HCT116 (cell line): ENCODE data around the gene ITGB1. TPM values are rescaled to one million over a fixed set of nuclear protein-coding genes. Genes with fewer than 3 reads are reported as not detected.

Experiments used
- ATAC-seq: fragments of 200-7000 bp; cut with Tn5 transposase; 2 replicates; pipeline ENCODE4 v1.9.1; 2020; ENCODE audit warnings: mild to moderate bottlenecking, moderate library complexity
- BruUV-seq: library from RNA; stranded (reverse); fragments of 400-500 nt; replicated peaks from 2 replicates; lab custom pipeline; 2021; lab: Mats Ljungman, UMichigan
- CTCF ChIA-PET: fragments of 300-600 bp; sonication (Branson Sonifier 250); formaldehyde crosslinking; loops from one replicate; lab custom pipeline; 2021; ENCODE audit warnings: antibody characterized with exemption; lab: Charles Lee
- POLR2A ChIA-PET: fragments of 300-600, 350-600 bp; sonication (Branson Sonifier 250); formaldehyde crosslinking; loops from one replicate; lab custom pipeline; 2021; ENCODE audit warnings: antibody characterized with exemption; lab: Charles Lee
- RAD21 ChIA-PET, 2 experiments: fragments of 300-600 bp; sonication (Branson Sonifier 250); formaldehyde crosslinking; loops; one replicate each; lab custom pipeline; 2023; ENCODE audit warnings: low total read pairs in 2 of 2; ENCODE audit not compliant: uncharacterized antibody in 2 of 2, unreplicated experiment in 2 of 2, low non-redundant PET in 1 of 2; lab: Charles Lee
- DNase-seq: peaks from one replicate; pipeline ENCODE4 v3.0.0-alpha.2; 2010; ENCODE audit warnings: low read depth, low spot score
- H2AFZ ChIP-seq: fragments of 200-600 bp; shearing (Covaris generic), sonication (generic); 2 replicates; pipeline ENCODE4 v1.6.1; 2017; ENCODE audit warnings: low read depth, mixed run types, mixed read lengths, antibody characterized with exemption, low read length; ENCODE audit not compliant: poor library complexity, severe bottlenecking
- H3K27ac ChIP-seq: 2 replicates; pipeline ENCODE4 v1.5.1; 2012; ENCODE audit warnings: low read depth, low read length
- H3K27me3 ChIP-seq: fragments of 200-600 bp; sonication (generic); 2 replicates; pipeline ENCODE4 v1.6.1; 2016; ENCODE audit warnings: mixed run types, low read length, mixed read lengths; ENCODE audit not compliant: insufficient read depth
- H3K36me3 ChIP-seq, 2 experiments: fragments of 200-500 bp in 1 of 2; fragments of 200-600 bp in 1 of 2; sonication (Bioruptor generic) in 1 of 2; sonication (generic) in 1 of 2; 2 replicates each; pipeline versions ENCODE4 v1.5.1 to v1.6.1; 2014 to 2016; ENCODE audit warnings: low read length in 2 of 2, inconsistent platforms in 1 of 2, mixed read lengths in 1 of 2, mixed run types in 1 of 2; ENCODE audit not compliant: insufficient read depth in 2 of 2, control insufficient read depth in 1 of 2
- H3K4me1 ChIP-seq, 2 experiments: fragments of 200-600 bp in 1 of 2; sonication (generic) in 1 of 2; 2 replicates each; pipeline versions ENCODE4 v1.5.1 to v1.6.1; 2012 to 2017; ENCODE audit warnings: low read length in 2 of 2, inconsistent platforms in 1 of 2, mild to moderate bottlenecking in 1 of 2, mixed read lengths in 1 of 2, mixed run types in 1 of 2, moderate library complexity in 1 of 2; ENCODE audit not compliant: insufficient read depth in 2 of 2, control insufficient read depth in 1 of 2
- H3K4me2 ChIP-seq: fragments of 200-600 bp; sonication (generic); 2 replicates; pipeline ENCODE4 v1.6.1; 2017; ENCODE audit warnings: mixed run types, low read length, mixed read lengths
- H3K4me3 ChIP-seq, 2 experiments: fragments of 200-600 bp in 1 of 2; sonication (generic) in 1 of 2; replicated peaks in 1 of 2; 2 replicates each; pipeline ENCODE4 v1.5.1; 2011 to 2016; ENCODE audit warnings: low read length in 2 of 2, control low read depth in 1 of 2, low read depth in 1 of 2, mild to moderate bottlenecking in 1 of 2, mixed read lengths in 1 of 2, mixed run types in 1 of 2
- H3K79me2 ChIP-seq: fragments of 200-600 bp; sonication (generic); 2 replicates; pipeline ENCODE4 v1.6.1; 2017; ENCODE audit warnings: mild to moderate bottlenecking, mixed run types, low read length, moderate library complexity, mixed read lengths; ENCODE audit not compliant: insufficient read depth
- H3K9ac ChIP-seq: fragments of 200-600 bp; sonication (generic); 2 replicates; pipeline ENCODE4 v1.6.1; 2016; ENCODE audit warnings: low read length, mixed read lengths
- H3K9me2 ChIP-seq: fragments of 200-600 bp; sonication (generic), shearing (Covaris generic); 2 replicates; pipeline ENCODE4 v1.6.1; 2017; ENCODE audit warnings: mixed run types, mild to moderate bottlenecking, moderate library complexity; ENCODE audit not compliant: insufficient read depth
- H3K9me3 ChIP-seq, 2 experiments: fragments of 200-500 bp in 1 of 2; fragments of 200-600 bp in 1 of 2; sonication (Bioruptor generic) in 1 of 2; sonication (generic) in 1 of 2; 2 replicates each; pipeline ENCODE4 v1.6.1; 2014 to 2017; ENCODE audit warnings: low read length in 2 of 2, mixed read lengths in 2 of 2, inconsistent platforms in 1 of 2, low read depth in 1 of 2, mild to moderate bottlenecking in 1 of 2, mixed run types in 1 of 2, moderate library complexity in 1 of 2; ENCODE audit not compliant: control insufficient read depth in 1 of 2, insufficient read depth in 1 of 2
- H4K20me1 ChIP-seq: fragments of 200-600 bp; sonication (generic), shearing (Covaris generic); 2 replicates; pipeline ENCODE4 v1.6.1; 2017; ENCODE audit warnings: mixed run types, mild to moderate bottlenecking, moderate library complexity; ENCODE audit not compliant: insufficient read depth
- CBX3 ChIP-seq: IDR thresholded peaks from 2 replicates; pipeline ENCODE4 v1.6.1; 2012; ENCODE audit warnings: low read depth
- CEBPB ChIP-seq: IDR thresholded peaks from 2 replicates; pipeline ENCODE4 v1.6.1; 2012; ENCODE audit warnings: low read depth
- CTCF ChIP-seq, 3 experiments: fragments of 200-600 bp in 1 of 3; sonication (generic) in 1 of 3; IDR thresholded peaks in 2 of 3; conservative IDR thresholded peaks in 1 of 3; 2 replicates each; pipeline ENCODE4 v1.5.1; 2012 to 2017; ENCODE audit warnings: low read depth in 2 of 3, low read length in 2 of 3, antibody characterized with exemption in 1 of 3, borderline replicate concordance in 1 of 3, control low read depth in 1 of 3, mild to moderate bottlenecking in 1 of 3, mixed read lengths in 1 of 3, mixed run types in 1 of 3, moderate library complexity in 1 of 3; ENCODE audit not compliant: insufficient read depth in 1 of 3
- EGR1 ChIP-seq: IDR thresholded peaks from 2 replicates; pipeline ENCODE4 v1.6.1; 2012; ENCODE audit warnings: low read depth
- ELF1 ChIP-seq: IDR thresholded peaks from 2 replicates; pipeline ENCODE4 v1.6.1; 2012; ENCODE audit warnings: low read depth, borderline replicate concordance
- EZH2 ChIP-seq: fragments of 200-600 bp; sonication (generic); IDR thresholded peaks from 2 replicates; pipeline ENCODE4 v1.6.1; 2017; ENCODE audit warnings: antibody characterized with exemption, mixed run types
- EZH2phosphoT487 ChIP-seq: fragments of 200-600 bp; IDR thresholded peaks from 2 replicates; pipeline ENCODE4 v1.6.1; 2018; ENCODE audit warnings: antibody characterized with exemption, borderline replicate concordance
- FOSL1 ChIP-seq: IDR thresholded peaks from 2 replicates; pipeline ENCODE4 v1.6.1; 2012; ENCODE audit warnings: low read depth
- JUND ChIP-seq: IDR thresholded peaks from 2 replicates; pipeline ENCODE4 v1.6.1; 2012
- POLR2A ChIP-seq: IDR thresholded peaks from 2 replicates; pipeline ENCODE4 v1.7.0; 2011; ENCODE audit warnings: borderline replicate concordance; ENCODE audit not compliant: insufficient read depth, insufficient read length; ENCODE audit errors: extremely low read depth
- POLR2AphosphoS5 ChIP-seq: IDR thresholded peaks from 2 replicates; pipeline ENCODE4 v1.6.1; 2011; ENCODE audit warnings: mild to moderate bottlenecking, low read depth, low read length, moderate library complexity
- RAD21 ChIP-seq: IDR thresholded peaks from 2 replicates; pipeline ENCODE4 v1.6.1; 2012; ENCODE audit warnings: low read depth, mild to moderate bottlenecking
- SIN3A ChIP-seq: IDR thresholded peaks from 2 replicates; pipeline ENCODE4 v1.6.1; 2012; ENCODE audit warnings: low read depth
- SRF ChIP-seq: IDR thresholded peaks from 2 replicates; pipeline ENCODE4 v1.6.1; 2012; ENCODE audit warnings: low read depth
- YY1 ChIP-seq: IDR thresholded peaks from 2 replicates; pipeline ENCODE4 v1.6.1; 2011; ENCODE audit warnings: low read length, low read depth, moderate library complexity, mild to moderate bottlenecking; ENCODE audit not compliant: insufficient replicate concordance; ENCODE audit errors: extremely low read depth
- ZFX ChIP-seq: fragments of 450-650 bp; IDR thresholded peaks from 2 replicates; pipeline ENCODE4 v1.6.1; 2017
- intact Hi-C: fragments of 100-400 bp; cut with micrococcal nuclease; formaldehyde crosslinking; loops from 2 replicates; pipeline ENCODE4 v1.10.0; 2022
- total RNA-seq: library from RNA; stranded (reverse); gene quantifications from one replicate; pipeline ENCODE4 v1.2.1, GENCODE V29; 2021; ENCODE audit not compliant: unreplicated experiment
- TF ChIP-seq, protein P1 (sequence below): IDR thresholded peaks from 2 replicates; pipeline ENCODE4 v1.6.1; 2012; ENCODE audit warnings: low read depth

The ITGB1 gene
- total RNA-seq, 1 experiment from 2014 or later = 366 TPM

GRCh38 chr10:32890444-32890843 is 67.6 kb downstream of the ITGB1 start:
- no peaks in the 10 kb centered on the region for H3K36me3 ChIP-seq
- ATAC-seq (no peak), DNase-seq (no peak)
- no peak overlapping the region for H3K4me3 ChIP-seq
- no peak for TF ChIP-seq POLR2AphosphoS5
- no peak for TF ChIP-seq SIN3A
- TF ChIP-seq, protein P1, sequence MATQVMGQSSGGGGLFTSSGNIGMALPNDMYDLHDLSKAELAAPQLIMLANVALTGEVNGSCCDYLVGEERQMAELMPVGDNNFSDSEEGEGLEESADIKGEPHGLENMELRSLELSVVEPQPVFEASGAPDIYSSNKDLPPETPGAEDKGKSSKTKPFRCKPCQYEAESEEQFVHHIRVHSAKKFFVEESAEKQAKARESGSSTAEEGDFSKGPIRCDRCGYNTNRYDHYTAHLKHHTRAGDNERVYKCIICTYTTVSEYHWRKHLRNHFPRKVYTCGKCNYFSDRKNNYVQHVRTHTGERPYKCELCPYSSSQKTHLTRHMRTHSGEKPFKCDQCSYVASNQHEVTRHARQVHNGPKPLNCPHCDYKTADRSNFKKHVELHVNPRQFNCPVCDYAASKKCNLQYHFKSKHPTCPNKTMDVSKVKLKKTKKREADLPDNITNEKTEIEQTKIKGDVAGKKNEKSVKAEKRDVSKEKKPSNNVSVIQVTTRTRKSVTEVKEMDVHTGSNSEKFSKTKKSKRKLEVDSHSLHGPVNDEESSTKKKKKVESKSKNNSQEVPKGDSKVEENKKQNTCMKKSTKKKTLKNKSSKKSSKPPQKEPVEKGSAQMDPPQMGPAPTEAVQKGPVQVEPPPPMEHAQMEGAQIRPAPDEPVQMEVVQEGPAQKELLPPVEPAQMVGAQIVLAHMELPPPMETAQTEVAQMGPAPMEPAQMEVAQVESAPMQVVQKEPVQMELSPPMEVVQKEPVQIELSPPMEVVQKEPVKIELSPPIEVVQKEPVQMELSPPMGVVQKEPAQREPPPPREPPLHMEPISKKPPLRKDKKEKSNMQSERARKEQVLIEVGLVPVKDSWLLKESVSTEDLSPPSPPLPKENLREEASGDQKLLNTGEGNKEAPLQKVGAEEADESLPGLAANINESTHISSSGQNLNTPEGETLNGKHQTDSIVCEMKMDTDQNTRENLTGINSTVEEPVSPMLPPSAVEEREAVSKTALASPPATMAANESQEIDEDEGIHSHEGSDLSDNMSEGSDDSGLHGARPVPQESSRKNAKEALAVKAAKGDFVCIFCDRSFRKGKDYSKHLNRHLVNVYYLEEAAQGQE = no peak
- no peak for TF ChIP-seq CEBPB
- no peak for TF ChIP-seq YY1
- TF ChIP-seq FOSL1 = no peak
- BruUV-seq = no TSS peak
- H3K9me3 ChIP-seq = no peaks in the 10 kb centered on the region
- CTCF ChIA-PET = no interaction called here
- POLR2A ChIA-PET = no interaction called here
- H3K9me2 ChIP-seq = no peaks in the 10 kb centered on the region
- no peak overlapping the region for H3K4me2 ChIP-seq
- intact Hi-C loops = no loop called here
- no peaks in the 10 kb centered on the region for H4K20me1 ChIP-seq
- H2AFZ ChIP-seq = no peak overlapping the region
- H3K9ac ChIP-seq = no peak overlapping the region
- H3K79me2 ChIP-seq = no peaks in the 10 kb centered on the region
- H3K27ac ChIP-seq = no peak overlapping the region
- RAD21 ChIA-PET = no interaction called here
- no peaks in the 10 kb centered on the region for H3K4me1 ChIP-seq
- H3K27me3 ChIP-seq = no peaks in the 10 kb centered on the region

DNA sequence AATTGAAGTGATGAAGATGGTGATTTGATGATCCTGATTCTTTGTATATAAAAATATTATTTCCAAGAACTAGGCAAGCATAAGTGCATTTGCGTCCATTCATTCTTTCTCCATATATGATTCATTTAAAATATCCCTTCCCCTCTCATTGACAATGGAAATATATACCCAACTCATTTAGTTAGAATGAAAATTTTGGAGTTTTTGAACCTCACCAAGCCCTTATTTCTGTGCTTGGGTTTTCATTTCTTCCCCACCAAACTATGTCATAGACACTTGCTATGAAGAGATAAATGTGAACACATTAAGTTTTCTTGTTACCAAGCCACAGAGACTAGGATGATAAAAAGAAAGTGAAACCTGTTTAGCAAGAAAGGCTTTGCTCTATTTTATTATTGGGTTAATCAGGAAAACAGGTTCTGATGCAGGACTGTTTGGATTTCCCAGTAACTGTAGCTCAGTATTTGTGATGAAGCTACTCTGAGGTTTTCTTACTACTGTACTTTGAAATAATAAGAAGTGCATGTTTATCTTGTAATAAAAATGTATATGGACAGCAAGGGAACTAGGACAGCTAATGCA is 68.3 kb downstream of the ITGB1 start:
- no peaks in the 10 kb centered on the region for H3K36me3 ChIP-seq
- ATAC-seq (no peak), DNase-seq (no peak)
- ChIA-PET CTCF (no interaction called here), POLR2A (no interaction called here), RAD21 (no interaction called here)
- H3K4me2 ChIP-seq = no peak overlapping the region
- no peak overlapping the region for H2AFZ ChIP-seq
- H3K27me3 ChIP-seq = no peaks in the 10 kb centered on the region
- H3K79me2 ChIP-seq = no peaks in the 10 kb centered on the region
- H3K9me3 ChIP-seq = no peaks in the 10 kb centered on the region
- no TSS peak for BruUV-seq
- H3K4me1 ChIP-seq = no peaks in the 10 kb centered on the region
- H4K20me1 ChIP-seq = no peaks in the 10 kb centered on the region
- H3K27ac ChIP-seq = no peak overlapping the region
- intact Hi-C loops = no loop called here
- no peak overlapping the region for H3K9ac ChIP-seq
- H3K4me3 ChIP-seq = no peak overlapping the region
- H3K9me2 ChIP-seq = no peaks in the 10 kb centered on the region
- TF ChIP-seq CTCF (IDR thresholded peaks at IDR 0.05 in 2 of 3, conservative IDR thresholded peaks at IDR 0.05 in 1 of 3; ENCODE audit: borderline replicate concordance in 1 of 3, insufficient read depth in 1 of 3, low read depth in 2 of 3, low read length in 2 of 3) (no peak), SIN3A (no peak), EGR1 (no peak), CBX3 (no peak), ZFX (no peak), EZH2 (no peak), CEBPB (no peak), YY1 (no peak), RAD21 (no peak), JUND (no peak), POLR2A (no peak), ELF1 (no peak), SRF (no peak), EZH2phosphoT487 (no peak), FOSL1 (no peak)
